K562 (cell line): ENCODE results near the gene ANP32B. TPM values are rescaled to one million over a fixed set of nuclear protein-coding genes. Genes with fewer than 3 reads are reported as not detected.

Experiments
- EZH2 ChIP-seq: IDR thresholded peaks from 2 replicates; pipeline ENCODE4 v1.6.1; 2012; ENCODE audit warnings: low read depth, mild to moderate bottlenecking, inconsistent platforms, low read length, borderline replicate concordance
- FUS ChIP-seq: fragments of 200-400 bp; formaldehyde crosslinking; optimal IDR thresholded peaks from 2 replicates; pipeline ENCODE3; 2017; ENCODE audit warnings: low read depth, low read length
- HDAC8 ChIP-seq: fragments of 450-650 bp; IDR thresholded peaks from 2 replicates; pipeline ENCODE4 v1.6.1; 2016; ENCODE audit warnings: mild to moderate bottlenecking, missing genetic modification characterization, moderate library complexity, missing compliant biosample characterization
- NRF1 ChIP-seq, 2 experiments: fragments of 450-650 bp; IDR thresholded peaks in 1 of 2; conservative IDR thresholded peaks in 1 of 2; 2 replicates each; pipeline ENCODE4 v1.6.1; 2014; ENCODE audit warnings: mild to moderate bottlenecking in 2 of 2
- RNF2 ChIP-seq: sonication (generic); IDR thresholded peaks from 2 replicates; pipeline ENCODE4 v1.6.1; 2016
- XRCC3 ChIP-seq: fragments of 450-650 bp; IDR thresholded peaks from 2 replicates; pipeline ENCODE4 v1.6.1; 2017; ENCODE audit warnings: mild to moderate bottlenecking, moderate library complexity
- ZNF217 ChIP-seq: sonication (generic); formaldehyde crosslinking; IDR thresholded peaks from 2 replicates; pipeline ENCODE4 v1.8.0; 2022; ENCODE audit warnings: mild to moderate bottlenecking, missing genetic modification reagents
- ZNF24 ChIP-seq: fragments of 450-650 bp; IDR thresholded peaks from 2 replicates; pipeline ENCODE4 v1.6.1; 2016
- ZSCAN29 ChIP-seq: fragments of 450-650 bp; IDR thresholded peaks from 2 replicates; pipeline ENCODE4 v1.6.1; 2017
- polyA plus RNA-seq, 8 experiments: library from polyadenylated mRNA; depleted of rRNA in 4 of 8; stranded (reverse) in 5 of 8; unstranded in 3 of 8; fragments of >200 nt; fragmentation: Nextera tagmentation in 2 of 8; fragmentation: Illumina TruSeq in 1 of 8; extraction: Ambion mirVana in 2 of 8; extraction: Trizol in 1 of 8; gene quantifications; 2 replicates each; pipeline versions ENCODE4 v1.2.1 to v1.2.3, GENCODE V29; 2011 to 2014; ENCODE audit warnings: inconsistent platforms in 1 of 8, missing spikeins in 1 of 8
- total RNA-seq, 7 experiments: library from RNA; depleted of rRNA in 6 of 7; stranded (reverse); fragments of >200 nt in 6 of 7; fragmentation: Illumina TruSeq in 2 of 7; extraction: Trizol in 2 of 7; gene quantifications; 2 replicates each; pipeline versions ENCODE4 v1.2.1 to v1.2.3, GENCODE V29; 2011 to 2021; ENCODE audit warnings: low replicate concordance in 1 of 7
- TF ChIP-seq, protein P1 (sequence below), 2 experiments: fragments of 450-650 bp in 1 of 2; sonication (generic) in 1 of 2; formaldehyde crosslinking in 1 of 2; IDR thresholded peaks; 2 replicates each; pipeline versions ENCODE4 v1.7.1 to v1.9.0; 2016 to 2022; ENCODE audit warnings: inconsistent platforms in 1 of 2, mild to moderate bottlenecking in 1 of 2, missing genetic modification reagents in 1 of 2
- TF ChIP-seq, protein P2 (sequence below): fragments of 250-450 bp; sonication (Bioruptor Pico); IDR thresholded peaks from 2 replicates; pipeline ENCODE4 v1.4.0; 2020; ENCODE audit warnings: mild to moderate bottlenecking
- TF ChIP-seq, protein P3 (sequence below): IDR thresholded peaks from 3 replicates; pipeline ENCODE4 v1.6.1; 2011; ENCODE audit warnings: borderline replicate concordance, mild to moderate bottlenecking; ENCODE audit not compliant: insufficient read length, insufficient read depth
- TF ChIP-seq, protein P4 (sequence below): fragments of 450-650 bp; IDR thresholded peaks from 2 replicates; pipeline ENCODE4 v1.6.1; 2016; ENCODE audit warnings: mild to moderate bottlenecking

ANP32B gene
- total and polyA plus RNA-seq, 9 of the 15 experiments (the other 6 are each of a cell fraction or from before 2014, with no cell fraction given), result 68.9 to 815 (median 141) TPM

DNA sequence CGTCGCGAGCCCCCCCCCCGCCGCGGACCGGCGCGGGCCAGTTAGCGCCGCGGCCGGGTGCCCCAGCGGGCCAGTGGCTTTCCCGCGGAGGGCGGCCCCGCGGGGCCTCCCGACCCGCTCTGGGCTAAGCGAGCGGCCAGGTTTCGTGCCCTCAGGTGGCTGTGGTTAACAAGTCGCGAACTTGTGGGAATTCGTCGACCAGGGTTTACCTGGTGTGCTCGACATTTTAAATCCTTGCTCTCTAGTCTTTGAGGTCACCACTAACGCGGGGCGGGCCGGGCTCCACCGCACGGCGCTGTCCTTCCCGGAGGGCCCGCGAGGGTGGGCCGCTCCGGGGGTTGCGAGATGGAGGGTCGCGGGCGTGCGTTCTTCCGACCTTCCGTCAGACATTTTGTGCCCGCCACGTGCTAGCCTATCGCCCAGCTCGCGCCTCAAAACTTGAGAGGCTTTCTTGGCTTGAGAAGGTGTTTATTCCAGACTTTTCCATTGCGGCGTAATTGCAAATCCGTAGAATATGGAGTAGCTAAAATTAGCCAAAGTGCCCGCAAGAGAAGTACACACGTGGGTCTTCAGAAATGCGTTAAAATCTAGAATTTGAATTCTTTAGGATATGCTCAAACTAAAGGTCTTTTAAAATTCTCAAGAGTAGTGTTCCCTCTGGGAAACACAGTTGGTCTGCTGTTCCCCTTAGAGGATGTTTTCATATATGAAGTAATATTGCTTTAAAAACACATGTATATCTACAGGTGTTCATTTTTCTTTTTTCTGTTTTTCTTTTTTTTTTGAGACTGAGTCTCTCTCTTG, 2.1 kb downstream of the ANP32B start (continued):
- TF ChIP-seq, protein P1, sequence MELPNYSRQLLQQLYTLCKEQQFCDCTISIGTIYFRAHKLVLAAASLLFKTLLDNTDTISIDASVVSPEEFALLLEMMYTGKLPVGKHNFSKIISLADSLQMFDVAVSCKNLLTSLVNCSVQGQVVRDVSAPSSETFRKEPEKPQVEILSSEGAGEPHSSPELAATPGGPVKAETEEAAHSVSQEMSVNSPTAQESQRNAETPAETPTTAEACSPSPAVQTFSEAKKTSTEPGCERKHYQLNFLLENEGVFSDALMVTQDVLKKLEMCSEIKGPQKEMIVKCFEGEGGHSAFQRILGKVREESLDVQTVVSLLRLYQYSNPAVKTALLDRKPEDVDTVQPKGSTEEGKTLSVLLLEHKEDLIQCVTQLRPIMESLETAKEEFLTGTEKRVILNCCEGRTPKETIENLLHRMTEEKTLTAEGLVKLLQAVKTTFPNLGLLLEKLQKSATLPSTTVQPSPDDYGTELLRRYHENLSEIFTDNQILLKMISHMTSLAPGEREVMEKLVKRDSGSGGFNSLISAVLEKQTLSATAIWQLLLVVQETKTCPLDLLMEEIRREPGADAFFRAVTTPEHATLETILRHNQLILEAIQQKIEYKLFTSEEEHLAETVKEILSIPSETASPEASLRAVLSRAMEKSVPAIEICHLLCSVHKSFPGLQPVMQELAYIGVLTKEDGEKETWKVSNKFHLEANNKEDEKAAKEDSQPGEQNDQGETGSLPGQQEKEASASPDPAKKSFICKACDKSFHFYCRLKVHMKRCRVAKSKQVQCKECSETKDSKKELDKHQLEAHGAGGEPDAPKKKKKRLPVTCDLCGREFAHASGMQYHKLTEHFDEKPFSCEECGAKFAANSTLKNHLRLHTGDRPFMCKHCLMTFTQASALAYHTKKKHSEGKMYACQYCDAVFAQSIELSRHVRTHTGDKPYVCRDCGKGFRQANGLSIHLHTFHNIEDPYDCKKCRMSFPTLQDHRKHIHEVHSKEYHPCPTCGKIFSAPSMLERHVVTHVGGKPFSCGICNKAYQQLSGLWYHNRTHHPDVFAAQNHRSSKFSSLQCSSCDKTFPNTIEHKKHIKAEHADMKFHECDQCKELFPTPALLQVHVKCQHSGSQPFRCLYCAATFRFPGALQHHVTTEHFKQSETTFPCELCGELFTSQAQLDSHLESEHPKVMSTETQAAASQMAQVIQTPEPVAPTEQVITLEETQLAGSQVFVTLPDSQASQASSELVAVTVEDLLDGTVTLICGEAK (IDR thresholded peaks at IDR 0.05), result peak; percentile 30; the same call in 1 of the 2 replicates
- TF ChIP-seq, protein P1 (CRISPR knock-in tag; IDR thresholded peaks at IDR 0.05), result no peak
- TF ChIP-seq FUS (no peak), ZSCAN29 (no peak), HDAC8 (no peak), EZH2 (no peak), NRF1 (conservative IDR thresholded peaks at IDR 0.05 in 1 of 2, IDR thresholded peaks at IDR 0.05 in 1 of 2) (no peak; a peak in 1 of 4 replicates), ZNF217 (CRISPR knock-in tag) (no peak), ZNF24 (no peak), XRCC3 (no peak), RNF2 (peak; percentile 26; the same call in 1 of the 2 replicates)
- TF ChIP-seq, protein P2, sequence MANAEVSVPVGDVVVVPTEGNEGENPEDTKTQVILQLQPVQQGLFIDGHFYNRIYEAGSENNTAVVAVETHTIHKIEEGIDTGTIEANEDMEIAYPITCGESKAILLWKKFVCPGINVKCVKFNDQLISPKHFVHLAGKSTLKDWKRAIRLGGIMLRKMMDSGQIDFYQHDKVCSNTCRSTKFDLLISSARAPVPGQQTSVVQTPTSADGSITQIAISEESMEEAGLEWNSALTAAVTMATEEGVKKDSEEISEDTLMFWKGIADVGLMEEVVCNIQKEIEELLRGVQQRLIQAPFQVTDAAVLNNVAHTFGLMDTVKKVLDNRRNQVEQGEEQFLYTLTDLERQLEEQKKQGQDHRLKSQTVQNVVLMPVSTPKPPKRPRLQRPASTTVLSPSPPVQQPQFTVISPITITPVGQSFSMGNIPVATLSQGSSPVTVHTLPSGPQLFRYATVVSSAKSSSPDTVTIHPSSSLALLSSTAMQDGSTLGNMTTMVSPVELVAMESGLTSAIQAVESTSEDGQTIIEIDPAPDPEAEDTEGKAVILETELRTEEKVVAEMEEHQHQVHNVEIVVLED, result no peak
- TF ChIP-seq, protein P3, sequence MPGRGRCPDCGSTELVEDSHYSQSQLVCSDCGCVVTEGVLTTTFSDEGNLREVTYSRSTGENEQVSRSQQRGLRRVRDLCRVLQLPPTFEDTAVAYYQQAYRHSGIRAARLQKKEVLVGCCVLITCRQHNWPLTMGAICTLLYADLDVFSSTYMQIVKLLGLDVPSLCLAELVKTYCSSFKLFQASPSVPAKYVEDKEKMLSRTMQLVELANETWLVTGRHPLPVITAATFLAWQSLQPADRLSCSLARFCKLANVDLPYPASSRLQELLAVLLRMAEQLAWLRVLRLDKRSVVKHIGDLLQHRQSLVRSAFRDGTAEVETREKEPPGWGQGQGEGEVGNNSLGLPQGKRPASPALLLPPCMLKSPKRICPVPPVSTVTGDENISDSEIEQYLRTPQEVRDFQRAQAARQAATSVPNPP, result no peak
- TF ChIP-seq, protein P4, sequence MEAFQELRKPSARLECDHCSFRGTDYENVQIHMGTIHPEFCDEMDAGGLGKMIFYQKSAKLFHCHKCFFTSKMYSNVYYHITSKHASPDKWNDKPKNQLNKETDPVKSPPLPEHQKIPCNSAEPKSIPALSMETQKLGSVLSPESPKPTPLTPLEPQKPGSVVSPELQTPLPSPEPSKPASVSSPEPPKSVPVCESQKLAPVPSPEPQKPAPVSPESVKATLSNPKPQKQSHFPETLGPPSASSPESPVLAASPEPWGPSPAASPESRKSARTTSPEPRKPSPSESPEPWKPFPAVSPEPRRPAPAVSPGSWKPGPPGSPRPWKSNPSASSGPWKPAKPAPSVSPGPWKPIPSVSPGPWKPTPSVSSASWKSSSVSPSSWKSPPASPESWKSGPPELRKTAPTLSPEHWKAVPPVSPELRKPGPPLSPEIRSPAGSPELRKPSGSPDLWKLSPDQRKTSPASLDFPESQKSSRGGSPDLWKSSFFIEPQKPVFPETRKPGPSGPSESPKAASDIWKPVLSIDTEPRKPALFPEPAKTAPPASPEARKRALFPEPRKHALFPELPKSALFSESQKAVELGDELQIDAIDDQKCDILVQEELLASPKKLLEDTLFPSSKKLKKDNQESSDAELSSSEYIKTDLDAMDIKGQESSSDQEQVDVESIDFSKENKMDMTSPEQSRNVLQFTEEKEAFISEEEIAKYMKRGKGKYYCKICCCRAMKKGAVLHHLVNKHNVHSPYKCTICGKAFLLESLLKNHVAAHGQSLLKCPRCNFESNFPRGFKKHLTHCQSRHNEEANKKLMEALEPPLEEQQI, result no peak
